ENCODE results near the gene MACF1.

Gene MACF1

GRCh38 chr1:39226836-39227235 is 22.3 kb downstream of the MACF1 start:
- DNase-seq = no peak
- Histone ChIP-seq H3K23ac (ENCODE audit: low read length in 2 of 2) (no peak overlapping the region), H3K4me1 (ENCODE audit: control insufficient read depth, insufficient read depth, low read depth, low read length) (peaks cover 10% of the 10 kb centered on the region), H3K36me3 (ENCODE audit: control insufficient read depth in 1 of 2, insufficient read depth in 2 of 2, low read depth in 1 of 2, low read length in 2 of 2) (peaks cover 0 to 3% of the 10 kb centered on the region in 2 experiments), H2BK15ac (ENCODE audit: low read depth, poor library complexity, severe bottlenecking) (no peak overlapping the region), H3K14ac (ENCODE audit: low read length in 2 of 2) (no peak overlapping the region), H4K8ac (ENCODE audit: low read length) (no peak overlapping the region), H2AK5ac (ENCODE audit: low read length, severe bottlenecking) (no peak overlapping the region), H2BK120ac (ENCODE audit: low read depth, low read length) (no peak overlapping the region), H3K27ac (ENCODE audit: low read length, poor library complexity, severe bottlenecking) (no peak overlapping the region), H3K9ac (ENCODE audit: low read length) (no peak overlapping the region), H3K18ac (ENCODE audit: low read depth in 1 of 2, low read length in 2 of 2) (no peak overlapping the region), H2AFZ (ENCODE audit: low read depth, low read length) (no peak overlapping the region), H3K9me3 (ENCODE audit: control insufficient read depth, low read length) (no peaks in the 10 kb centered on the region), H2BK12ac (ENCODE audit: low read length in 2 of 2) (no peak overlapping the region), H4K91ac (ENCODE audit: low read length) (no peak overlapping the region), H3K27me3 (ENCODE audit: control insufficient read depth in 1 of 2, insufficient read depth in 1 of 2, low read length in 2 of 2) (no peaks in the 10 kb centered on the region), H3K4ac (ENCODE audit: low read depth in 1 of 2, low read length in 2 of 2) (no peak overlapping the region), H3K4me3 (ENCODE audit: insufficient read depth in 1 of 2, low read depth in 1 of 2, low read length in 2 of 2) (no peak overlapping the region), H2BK5ac (ENCODE audit: low read depth, low read length, poor library complexity, severe bottlenecking) (no peak overlapping the region), H3K4me2 (ENCODE audit: low read length, poor library complexity, severe bottlenecking) (no peak overlapping the region), H3K79me1 (replicated peaks; ENCODE audit: low read length, poor library complexity, severe bottlenecking) (peaks cover 1% of the 10 kb centered on the region)
- WGBS = 93% methylated on average over 3 of the region's 3 CpGs

GRCh38 chr1:39228252-39228651 is 23.8 kb downstream of the MACF1 start:
- H2AK5ac ChIP-seq (ENCODE audit: low read length, severe bottlenecking) = no peak overlapping the region
- no peak for DNase-seq
- no peak overlapping the region for H3K23ac ChIP-seq (ENCODE audit: low read length in 2 of 2)
- H3K14ac ChIP-seq (ENCODE audit: low read length in 2 of 2) = no peak overlapping the region
- H3K79me1 ChIP-seq (replicated peaks; ENCODE audit: low read length, poor library complexity, severe bottlenecking) = peaks cover 1% of the 10 kb centered on the region
- no peak overlapping the region for H2BK5ac ChIP-seq (ENCODE audit: low read depth, low read length, poor library complexity, severe bottlenecking)
- no peaks in the 10 kb centered on the region for H3K27me3 ChIP-seq (ENCODE audit: control insufficient read depth in 1 of 2, insufficient read depth in 1 of 2, low read length in 2 of 2)
- no peak overlapping the region for H3K27ac ChIP-seq (ENCODE audit: low read length, poor library complexity, severe bottlenecking)
- no peak overlapping the region for H3K4me3 ChIP-seq (ENCODE audit: insufficient read depth in 1 of 2, low read depth in 1 of 2, low read length in 2 of 2)
- WGBS = 96% methylated on average over 6 of the region's 6 CpGs
- peaks cover 10% of the 10 kb centered on the region for H3K4me1 ChIP-seq (ENCODE audit: control insufficient read depth, insufficient read depth, low read depth, low read length)
- H3K18ac ChIP-seq (ENCODE audit: low read depth in 1 of 2, low read length in 2 of 2) = no peak overlapping the region
- no peak overlapping the region for H3K9ac ChIP-seq (ENCODE audit: low read length)
- no peak overlapping the region for H2BK120ac ChIP-seq (ENCODE audit: low read depth, low read length)
- no peak overlapping the region for H4K91ac ChIP-seq (ENCODE audit: low read length)
- H2AFZ ChIP-seq (ENCODE audit: low read depth, low read length) = no peak overlapping the region
- H3K4ac ChIP-seq (ENCODE audit: low read depth in 1 of 2, low read length in 2 of 2) = no peak overlapping the region
- no peak overlapping the region for H4K8ac ChIP-seq (ENCODE audit: low read length)
- no peak overlapping the region for H3K4me2 ChIP-seq (ENCODE audit: low read length, poor library complexity, severe bottlenecking)
- peaks cover 3 to 8% of the 10 kb centered on the region in 2 experiments for H3K36me3 ChIP-seq (ENCODE audit: control insufficient read depth in 1 of 2, insufficient read depth in 2 of 2, low read depth in 1 of 2, low read length in 2 of 2)
- no peak overlapping the region for H2BK12ac ChIP-seq (ENCODE audit: low read length in 2 of 2)
- no peak overlapping the region for H2BK15ac ChIP-seq (ENCODE audit: low read depth, poor library complexity, severe bottlenecking)
- no peaks in the 10 kb centered on the region for H3K9me3 ChIP-seq (ENCODE audit: control insufficient read depth, low read length)

DNA sequence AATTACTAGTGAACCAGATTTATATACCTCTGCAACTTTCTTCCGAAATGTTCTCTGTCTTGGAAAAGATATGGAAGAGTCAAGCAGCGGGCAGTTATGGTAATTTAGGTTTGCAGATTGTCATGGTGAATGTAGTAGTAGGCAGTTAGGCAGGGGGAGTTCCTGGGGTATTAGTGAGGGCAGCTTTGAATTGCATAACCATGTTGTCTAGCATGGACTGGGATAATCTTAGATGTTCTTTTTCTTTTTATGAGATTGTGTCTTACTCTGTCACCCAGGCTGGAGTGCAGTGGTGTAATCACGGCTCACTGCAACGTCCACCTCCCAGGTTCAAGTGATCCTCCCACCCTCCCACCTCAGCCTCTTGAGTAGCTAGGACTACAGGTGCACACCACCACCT is 25.0 kb downstream of the MACF1 start:
- H3K27ac ChIP-seq (ENCODE audit: low read length, poor library complexity, severe bottlenecking) = no peak overlapping the region
- H3K27me3 ChIP-seq (ENCODE audit: control insufficient read depth in 1 of 2, insufficient read depth in 1 of 2, low read length in 2 of 2) = no peaks in the 10 kb centered on the region
- no peaks in the 10 kb centered on the region for H3K9me3 ChIP-seq (ENCODE audit: control insufficient read depth, low read length)
- H2BK12ac ChIP-seq (ENCODE audit: low read length in 2 of 2) = no peak overlapping the region
- WGBS = 96% methylated on average over 2 of the region's 4 CpGs
- H2BK15ac ChIP-seq (ENCODE audit: low read depth, poor library complexity, severe bottlenecking) = no peak overlapping the region
- no peak overlapping the region for H4K8ac ChIP-seq (ENCODE audit: low read length)
- H2AK5ac ChIP-seq (ENCODE audit: low read length, severe bottlenecking) = no peak overlapping the region
- no peak overlapping the region for H4K91ac ChIP-seq (ENCODE audit: low read length)
- H2AFZ ChIP-seq (ENCODE audit: low read depth, low read length) = no peak overlapping the region
- peaks cover 1% of the 10 kb centered on the region for H3K79me1 ChIP-seq (replicated peaks; ENCODE audit: low read length, poor library complexity, severe bottlenecking)
- peaks cover 3 to 11% of the 10 kb centered on the region in 2 experiments for H3K36me3 ChIP-seq (ENCODE audit: control insufficient read depth in 1 of 2, insufficient read depth in 2 of 2, low read depth in 1 of 2, low read length in 2 of 2)
- H2BK120ac ChIP-seq (ENCODE audit: low read depth, low read length) = no peak overlapping the region
- no peak overlapping the region for H3K23ac ChIP-seq (ENCODE audit: low read length in 2 of 2)
- DNase-seq = no peak
- H2BK5ac ChIP-seq (ENCODE audit: low read depth, low read length, poor library complexity, severe bottlenecking) = no peak overlapping the region
- no peak overlapping the region for H3K14ac ChIP-seq (ENCODE audit: low read length in 2 of 2)
- H3K4me1 ChIP-seq (ENCODE audit: control insufficient read depth, insufficient read depth, low read depth, low read length) = peaks cover 10% of the 10 kb centered on the region
- H3K4me2 ChIP-seq (ENCODE audit: low read length, poor library complexity, severe bottlenecking) = no peak overlapping the region
- H3K18ac ChIP-seq (ENCODE audit: low read depth in 1 of 2, low read length in 2 of 2) = no peak overlapping the region
- no peak overlapping the region for H3K4ac ChIP-seq (ENCODE audit: low read depth in 1 of 2, low read length in 2 of 2)
- H3K4me3 ChIP-seq (ENCODE audit: insufficient read depth in 1 of 2, low read depth in 1 of 2, low read length in 2 of 2) = no peak overlapping the region
- H3K9ac ChIP-seq (ENCODE audit: low read length) = no peak overlapping the region

GRCh38 chr1:39230261-39231190 is 26.0 kb downstream of the MACF1 start:
- H2AFZ ChIP-seq (ENCODE audit: low read depth, low read length) = no peak overlapping the region
- peaks cover 3 to 14% of the 10 kb centered on the region in 2 experiments for H3K36me3 ChIP-seq (ENCODE audit: control insufficient read depth in 1 of 2, insufficient read depth in 2 of 2, low read depth in 1 of 2, low read length in 2 of 2)
- H2BK12ac ChIP-seq (ENCODE audit: low read length in 2 of 2) = no peak overlapping the region
- no peak overlapping the region for H3K14ac ChIP-seq (ENCODE audit: low read length in 2 of 2)
- no peak overlapping the region for H3K4me3 ChIP-seq (ENCODE audit: insufficient read depth in 1 of 2, low read depth in 1 of 2, low read length in 2 of 2)
- H2BK15ac ChIP-seq (ENCODE audit: low read depth, poor library complexity, severe bottlenecking) = no peak overlapping the region
- no peaks in the 10 kb centered on the region for H3K27me3 ChIP-seq (ENCODE audit: control insufficient read depth in 1 of 2, insufficient read depth in 1 of 2, low read length in 2 of 2)
- H2BK5ac ChIP-seq (ENCODE audit: low read depth, low read length, poor library complexity, severe bottlenecking) = no peak overlapping the region
- peaks cover 10% of the 10 kb centered on the region for H3K4me1 ChIP-seq (ENCODE audit: control insufficient read depth, insufficient read depth, low read depth, low read length)
- peak overlapping the region; percentile 3 for H3K27ac ChIP-seq (ENCODE audit: low read length, poor library complexity, severe bottlenecking)
- H3K18ac ChIP-seq (ENCODE audit: low read depth in 1 of 2, low read length in 2 of 2) = peak overlapping the region in 1 of 2 experiments; percentile 50
- H3K79me1 ChIP-seq (replicated peaks; ENCODE audit: low read length, poor library complexity, severe bottlenecking) = peaks cover 1% of the 10 kb centered on the region
- no peak overlapping the region for H3K23ac ChIP-seq (ENCODE audit: low read length in 2 of 2)
- H2AK5ac ChIP-seq (ENCODE audit: low read length, severe bottlenecking) = peak overlapping the region; percentile 12
- H3K4ac ChIP-seq (ENCODE audit: low read depth in 1 of 2, low read length in 2 of 2) = no peak overlapping the region
- H3K9ac ChIP-seq (ENCODE audit: low read length) = no peak overlapping the region
- no peak for DNase-seq
- H2BK120ac ChIP-seq (ENCODE audit: low read depth, low read length) = no peak overlapping the region
- 84% methylated on average over 9 of the region's 9 CpGs for WGBS
- no peaks in the 10 kb centered on the region for H3K9me3 ChIP-seq (ENCODE audit: control insufficient read depth, low read length)
- H4K8ac ChIP-seq (ENCODE audit: low read length) = peak overlapping the region; percentile 24
- no peak overlapping the region for H3K4me2 ChIP-seq (ENCODE audit: low read length, poor library complexity, severe bottlenecking)
- no peak overlapping the region for H4K91ac ChIP-seq (ENCODE audit: low read length)

All from mesenchymal stem cell (in vitro differentiated cells and primary cell).